Measurements from ENCODE around the gene SPECC1L.

The SPECC1L gene

DNA sequence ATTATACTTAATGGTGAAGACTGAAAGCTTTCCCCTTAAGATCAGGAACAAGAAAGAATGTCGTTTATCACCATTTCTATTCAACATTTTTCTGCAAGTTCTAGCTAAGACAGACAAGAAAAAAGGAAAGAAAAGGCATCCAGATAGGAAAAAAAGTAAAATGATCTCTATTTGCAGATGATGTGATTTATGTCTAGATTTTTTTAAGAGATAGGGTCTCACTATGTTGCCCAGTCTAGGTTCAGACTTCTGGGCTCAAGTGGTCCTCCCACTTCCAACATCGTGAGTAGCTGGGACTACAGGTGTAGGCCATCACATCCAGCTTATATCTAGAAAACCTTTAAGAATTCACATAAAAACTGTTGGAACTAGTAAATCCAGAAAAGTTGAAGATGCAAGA lies 105.4 kb downstream of the SPECC1L start:
- DNase-seq = no peak

DNA sequence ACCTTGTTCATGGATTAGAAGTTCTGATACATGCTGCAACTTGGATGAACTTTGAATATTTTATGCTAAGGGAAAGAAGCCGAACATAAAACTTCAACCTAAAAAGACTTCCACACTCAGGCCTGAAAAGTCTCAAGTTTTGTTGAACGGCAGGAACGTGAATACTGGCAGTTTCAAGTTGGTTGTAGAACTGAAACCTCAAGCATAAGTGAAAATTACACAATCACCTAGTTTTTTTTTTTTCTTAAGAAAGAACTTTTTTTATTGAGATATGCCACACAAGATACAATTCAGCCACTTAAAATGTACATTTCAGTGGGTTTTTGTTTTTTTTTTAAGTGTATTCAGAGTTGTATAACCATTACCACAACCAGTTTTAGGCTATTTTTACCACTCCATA lies 106.0 kb downstream of the SPECC1L start:
- no peak for DNase-seq

DNA sequence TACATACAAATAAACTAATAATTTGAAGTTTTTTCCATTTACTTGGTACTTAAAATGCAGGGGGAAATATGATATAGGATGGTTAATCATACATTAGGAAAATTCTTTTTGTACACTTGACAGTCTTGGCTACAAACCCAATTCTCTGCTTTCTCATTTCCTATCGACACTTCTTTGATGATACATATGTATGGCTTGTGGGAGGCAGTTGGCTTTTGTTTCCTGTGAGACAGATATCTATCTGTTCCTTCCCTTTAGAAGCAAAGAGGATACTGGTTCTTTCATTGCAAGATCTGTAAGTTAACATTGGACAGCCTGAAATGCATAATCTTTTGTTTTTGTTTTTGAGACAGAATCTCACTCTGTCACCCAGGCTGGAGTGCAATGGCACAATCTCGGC lies 108.9 kb downstream of the SPECC1L start:
- DNase-seq = no peak

DNA sequence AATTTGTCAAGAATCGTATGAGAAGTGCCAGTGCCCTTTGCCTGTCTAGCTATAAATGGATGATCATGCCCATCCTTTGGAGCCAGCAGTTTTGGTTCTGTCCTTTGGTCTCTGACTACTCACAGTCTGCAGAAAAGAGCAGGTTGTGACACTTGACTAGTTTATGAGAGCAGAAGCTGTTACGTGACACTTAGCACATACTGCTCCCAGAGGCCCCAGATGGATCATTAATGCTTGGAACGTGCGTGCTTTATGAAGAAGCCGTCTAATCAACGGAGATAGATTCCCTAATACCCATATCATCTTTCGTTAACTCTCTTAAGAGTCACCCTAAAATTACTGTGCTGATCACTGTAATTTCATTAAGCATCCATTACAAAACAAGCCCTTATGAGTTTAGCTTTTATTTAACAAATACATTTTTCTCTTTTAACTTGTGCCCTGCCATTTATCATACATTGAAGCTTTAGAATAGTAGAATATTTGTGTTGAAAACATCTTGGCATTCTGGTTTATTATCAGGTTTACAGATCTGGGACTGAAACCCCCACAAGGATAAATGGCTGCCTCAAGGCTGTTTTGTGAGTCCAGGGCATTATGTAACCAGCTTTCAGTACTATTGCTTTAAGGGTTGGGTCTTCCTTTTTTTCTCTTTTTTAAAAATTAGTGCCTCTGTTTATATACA lies 109.7 kb downstream of the SPECC1L start:
- DNase-seq = peak; percentile 63

DNA sequence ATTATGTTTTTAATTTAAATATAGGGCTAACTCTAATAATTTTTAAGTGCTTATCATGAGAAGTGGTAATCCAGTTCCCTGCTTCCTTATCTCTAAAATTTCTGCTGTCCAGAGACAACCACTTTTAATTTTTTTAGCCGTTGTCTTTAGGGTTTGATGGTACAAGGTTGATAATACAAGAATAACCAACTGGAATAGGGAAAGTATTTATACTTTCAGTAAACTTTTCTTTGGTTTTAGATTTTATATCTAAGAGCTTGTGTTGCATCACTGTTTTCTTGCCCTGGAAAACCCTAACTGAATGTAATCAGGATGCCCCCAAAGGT lies 110.2 kb downstream of the SPECC1L start:
- DNase-seq = no peak

DNA sequence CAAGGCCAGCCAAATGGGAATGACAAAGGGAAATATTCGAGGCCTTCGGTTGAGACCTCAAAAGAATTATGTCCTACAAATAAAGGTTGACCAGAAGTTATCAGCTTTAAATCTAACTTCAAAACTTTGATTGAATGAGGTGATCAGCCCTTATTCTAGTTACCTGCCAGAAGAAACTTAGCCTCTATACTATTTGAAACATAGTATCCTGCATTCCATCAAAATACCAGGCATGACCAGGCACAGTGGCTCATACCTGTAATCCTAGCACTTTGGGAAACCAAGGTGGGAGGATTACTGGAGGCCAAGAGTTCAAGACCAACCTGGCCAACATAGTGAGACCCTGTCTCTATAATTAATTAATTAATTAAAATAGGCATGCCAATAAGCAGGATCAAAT lies 112.4 kb downstream of the SPECC1L start:
- no peak for DNase-seq

DNA sequence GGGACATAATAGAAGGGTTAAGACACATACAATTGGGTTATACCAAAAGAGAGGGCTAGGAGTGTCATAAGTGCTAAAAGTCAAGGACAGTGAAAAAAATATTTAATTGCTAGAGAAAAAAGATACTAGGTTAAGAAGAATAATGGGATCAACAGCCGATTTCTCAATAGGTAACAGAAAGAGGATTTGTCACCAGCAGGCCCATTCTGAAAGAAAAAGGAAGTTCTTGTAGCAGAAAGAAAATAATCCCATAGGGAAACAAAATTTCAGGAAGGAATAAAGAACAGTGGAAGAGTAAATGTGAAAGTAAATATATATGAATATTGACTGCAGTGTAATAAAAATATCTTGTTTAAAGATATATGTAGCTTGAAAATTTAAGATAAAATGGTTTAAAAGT lies 113.5 kb downstream of the SPECC1L start:
- no peak for DNase-seq

DNA sequence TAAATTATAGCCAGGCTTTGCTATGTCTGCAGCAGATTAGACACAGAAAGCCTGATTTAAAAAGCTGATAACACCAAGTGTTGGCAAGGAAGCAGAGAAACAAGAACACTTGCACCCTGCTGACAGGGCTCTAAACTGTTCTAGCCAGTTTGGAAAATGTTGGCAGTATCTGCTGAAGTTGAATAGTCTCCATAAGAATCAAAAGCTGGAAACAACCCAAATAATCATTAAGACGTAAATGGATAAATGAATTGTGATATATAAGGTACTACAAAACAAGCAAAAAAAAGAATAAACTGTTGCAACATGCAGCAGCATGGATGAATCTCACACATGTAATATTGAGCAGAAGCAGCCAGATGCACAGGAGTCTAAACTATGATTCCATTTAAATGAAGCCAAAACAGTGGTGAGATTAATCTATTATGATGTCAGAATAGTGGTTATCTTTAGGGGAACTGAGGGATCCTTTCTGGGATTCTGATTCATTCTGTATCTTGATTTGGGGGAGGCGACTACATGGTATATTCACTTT lies 116.4 kb downstream of the SPECC1L start:
- no peak for DNase-seq

DNA sequence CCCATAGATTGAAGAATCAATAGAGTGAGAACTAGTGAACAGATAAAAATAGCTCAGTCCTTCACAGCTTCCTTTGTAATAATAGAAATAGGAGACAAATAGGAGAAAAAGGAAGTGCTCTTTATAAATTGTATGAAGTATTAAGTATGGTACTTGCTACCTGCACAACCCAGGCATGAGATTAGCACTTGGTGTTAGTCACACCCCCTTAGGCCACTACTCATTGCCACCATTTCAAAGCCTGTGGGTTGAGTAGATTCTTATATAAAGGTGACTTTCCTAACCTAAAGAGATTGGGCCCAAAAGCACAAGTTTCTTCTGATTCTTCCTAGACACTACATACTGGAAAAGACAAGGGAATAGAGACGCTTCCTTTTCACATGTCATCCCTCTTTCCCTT lies 119.0 kb downstream of the SPECC1L start:
- no peak for DNase-seq

DNA sequence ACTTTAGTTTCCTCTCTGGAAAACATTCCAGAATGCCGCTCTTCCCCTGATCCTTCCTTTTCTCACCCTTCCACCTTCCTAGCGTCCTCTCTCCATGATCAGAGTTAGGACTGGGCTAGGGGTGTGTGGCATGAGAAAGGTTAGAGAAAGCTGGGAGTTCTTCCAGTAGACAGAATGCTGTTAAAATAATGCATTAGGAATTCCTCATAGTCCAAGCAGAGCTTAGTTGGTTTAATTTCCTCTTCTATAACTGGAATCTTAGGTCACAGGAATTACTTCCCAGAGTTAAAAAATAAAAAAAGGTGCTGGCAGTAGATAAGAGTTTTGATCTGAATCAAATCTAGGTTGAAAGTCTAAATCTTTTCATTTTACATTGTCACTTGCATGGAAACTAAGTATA lies 119.5 kb downstream of the SPECC1L start:
- no peak for DNase-seq

DNA sequence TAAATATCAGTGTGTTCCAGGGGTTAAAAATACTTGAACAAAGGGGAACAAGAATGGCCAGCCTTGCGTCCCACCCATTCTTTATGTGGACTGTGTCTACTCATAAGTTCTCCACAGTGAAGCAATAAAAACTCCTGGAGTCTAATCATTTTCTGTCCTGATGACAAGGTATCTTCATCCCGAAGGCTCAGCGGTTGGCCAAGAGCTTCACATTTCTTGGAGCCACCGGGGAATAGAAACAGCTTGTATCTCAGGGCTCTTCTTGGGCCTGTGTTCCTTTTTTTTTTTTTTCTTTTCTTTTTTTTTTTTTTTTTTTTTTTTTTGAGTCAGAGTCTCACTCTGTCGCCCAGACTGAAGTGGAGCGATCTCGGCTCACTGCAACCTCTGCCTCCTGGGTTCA lies 119.9 kb downstream of the SPECC1L start:
- DNase-seq = no peak

DNA sequence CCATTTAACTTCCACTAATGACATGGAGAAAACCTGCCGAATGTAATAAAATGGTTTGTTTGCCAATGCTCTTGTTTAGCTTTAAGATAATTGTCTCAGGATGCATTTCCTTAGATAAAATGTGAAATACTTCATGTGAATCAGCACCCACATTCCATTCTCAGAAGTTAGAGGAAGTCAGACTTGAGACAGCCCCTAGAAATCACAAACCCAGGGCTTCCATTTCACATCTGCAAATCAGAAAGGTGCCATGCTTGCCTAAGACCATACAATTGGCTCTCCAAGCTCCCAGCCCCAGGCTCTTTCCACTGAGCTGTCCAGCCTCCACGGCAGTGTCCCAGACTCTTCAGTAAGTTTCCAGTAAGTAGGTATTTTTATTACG lies 121.2 kb downstream of the SPECC1L start:
- DNase-seq = no peak

DNA sequence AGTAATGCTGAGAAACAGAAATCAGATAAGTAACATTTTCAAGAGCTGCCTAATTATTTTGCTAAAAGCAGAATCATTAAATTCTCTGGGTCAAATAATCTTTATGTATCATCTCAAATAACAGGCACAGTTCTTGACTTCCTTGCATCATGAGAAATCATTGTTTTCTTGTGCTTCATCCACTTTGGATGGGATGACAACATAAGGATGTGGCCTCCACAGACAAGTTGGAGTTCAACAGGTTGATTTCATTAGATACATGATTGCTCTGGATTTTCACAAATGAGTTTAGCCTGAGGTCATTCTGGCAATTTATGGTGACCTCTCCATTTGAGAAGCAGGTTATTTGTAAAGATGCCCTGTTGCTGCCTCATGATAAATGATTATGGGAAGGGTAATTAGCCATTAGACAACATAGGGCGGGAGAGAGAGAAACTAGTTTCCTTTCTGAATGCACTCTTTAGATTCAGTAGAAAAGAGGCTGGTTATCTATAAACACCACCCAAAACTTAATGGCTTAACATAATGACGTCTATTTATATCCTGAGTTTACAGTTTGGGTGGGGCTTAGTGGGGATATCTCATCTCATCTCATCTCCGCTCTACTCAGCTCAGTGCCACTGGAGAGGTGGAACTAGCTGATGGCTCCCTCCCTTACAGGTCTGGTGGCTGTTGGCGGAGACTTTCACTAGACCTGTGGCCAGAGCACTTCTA lies 121.7 kb downstream of the SPECC1L start:
- no peak for DNase-seq

DNA sequence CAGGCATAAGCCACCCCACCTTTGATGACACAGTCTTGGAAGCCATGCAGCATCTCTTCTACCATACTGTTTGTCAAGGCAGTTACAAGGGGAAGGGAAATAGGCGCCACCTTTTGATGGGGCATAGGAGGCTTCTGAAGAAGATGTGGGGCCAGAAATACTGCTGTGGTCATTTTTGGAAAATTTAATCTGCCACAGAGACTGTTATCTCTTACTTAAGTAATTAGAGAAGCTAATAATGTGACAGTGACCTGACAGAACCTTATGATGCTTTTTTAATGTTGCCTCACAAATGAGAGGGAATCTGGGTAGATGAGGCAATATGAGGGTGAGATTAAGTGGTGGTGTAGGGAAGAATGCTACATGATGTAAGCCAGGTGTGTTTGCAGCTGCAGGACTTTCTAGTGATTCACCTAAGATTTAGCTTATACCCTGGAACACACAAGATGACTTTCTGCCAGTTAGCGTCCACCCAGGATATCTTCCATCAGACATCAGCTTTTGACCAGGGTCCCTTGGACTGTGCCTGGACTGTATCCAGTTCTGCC lies 122.5 kb downstream of the SPECC1L start:
- DNase-seq = no peak

DNA sequence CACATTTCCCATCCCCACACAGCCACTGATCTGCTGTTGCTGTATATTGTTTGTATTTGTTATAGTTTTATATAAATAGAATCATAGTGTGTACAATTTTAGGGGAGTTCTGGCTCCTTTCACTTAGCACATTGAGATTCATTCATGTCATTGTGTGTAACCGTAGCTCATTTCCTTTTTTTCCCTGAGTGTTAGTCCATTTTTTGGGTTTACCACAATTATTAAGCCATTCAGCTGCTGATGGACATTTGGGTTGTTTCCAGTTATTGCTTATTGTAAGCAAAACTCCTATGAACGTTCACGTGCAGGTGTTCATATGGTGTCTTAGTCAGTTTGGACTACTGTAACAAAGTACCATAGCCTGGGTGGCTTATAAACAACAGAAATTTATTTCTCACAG lies 123.2 kb downstream of the SPECC1L start:
- DNase-seq = no peak

DNA sequence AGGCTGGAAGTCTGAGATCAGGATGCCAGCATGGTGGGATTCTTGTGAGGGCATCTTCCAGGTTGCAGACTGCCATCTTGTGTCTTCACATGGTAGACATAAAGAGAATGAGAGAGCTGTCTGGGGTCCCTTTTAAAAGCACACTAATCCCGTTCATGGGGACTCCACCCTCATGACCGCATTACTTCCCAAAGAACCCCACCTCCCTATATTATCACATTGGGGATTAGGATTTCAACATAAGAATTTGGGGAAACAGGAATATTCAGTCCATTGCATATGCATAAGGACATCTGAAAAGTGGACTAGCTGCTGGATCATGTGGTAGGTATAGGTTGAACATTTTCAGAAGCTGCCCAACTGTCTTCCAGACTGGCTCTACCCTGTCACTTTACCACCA lies 123.6 kb downstream of the SPECC1L start:
- DNase-seq = no peak

DNA sequence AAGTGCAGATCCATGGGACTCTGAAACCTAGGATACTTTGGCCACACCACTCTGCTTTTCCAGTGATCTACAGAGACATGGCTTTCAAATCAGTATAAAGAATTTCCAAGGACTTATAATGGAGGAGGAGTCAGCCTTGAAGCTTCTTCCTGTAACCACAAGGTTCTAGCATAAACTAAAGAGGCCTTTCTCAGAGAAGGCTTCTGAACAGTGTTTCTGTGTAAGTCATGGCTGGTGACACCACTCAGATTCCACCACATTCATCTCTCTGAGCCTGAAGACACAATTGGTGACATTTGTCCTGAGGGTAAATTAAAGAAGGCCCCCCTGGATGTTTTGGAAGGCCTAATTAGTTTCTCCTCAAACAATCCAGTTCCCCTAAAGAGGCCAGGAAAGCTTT lies 127.8 kb downstream of the SPECC1L start:
- no peak for DNase-seq

DNA sequence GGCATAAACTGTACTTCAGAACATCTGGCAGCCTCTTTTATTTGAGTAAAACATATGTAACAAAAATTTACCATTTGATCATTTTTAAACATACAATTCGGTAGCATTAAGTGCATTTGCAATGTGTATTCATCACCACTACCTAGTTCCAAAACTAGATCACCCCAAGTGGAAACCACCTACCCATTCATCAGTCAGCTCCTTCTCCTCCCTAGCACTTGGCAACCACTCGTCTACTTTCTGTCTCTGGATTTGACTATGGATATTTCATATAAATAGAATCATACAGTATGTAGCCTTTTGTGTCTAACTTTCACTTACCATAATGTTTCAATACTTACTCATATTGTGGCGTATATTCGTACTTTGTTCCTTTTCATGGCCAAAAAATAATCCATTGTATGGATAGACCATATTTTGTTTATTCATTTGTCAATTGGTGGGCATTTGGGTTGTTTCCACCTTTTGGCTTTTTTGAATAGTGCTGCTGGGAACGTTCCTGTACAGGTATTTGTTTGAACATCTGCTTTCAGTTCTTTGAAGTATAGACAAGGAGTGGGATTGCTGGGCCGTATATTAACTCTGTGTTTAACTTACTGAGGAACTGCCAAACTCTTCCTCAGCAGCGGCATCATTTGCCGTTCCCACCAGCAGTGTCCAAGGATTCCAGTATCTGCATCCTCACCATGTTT lies 129.5 kb downstream of the SPECC1L start:
- no peak for DNase-seq

DNA sequence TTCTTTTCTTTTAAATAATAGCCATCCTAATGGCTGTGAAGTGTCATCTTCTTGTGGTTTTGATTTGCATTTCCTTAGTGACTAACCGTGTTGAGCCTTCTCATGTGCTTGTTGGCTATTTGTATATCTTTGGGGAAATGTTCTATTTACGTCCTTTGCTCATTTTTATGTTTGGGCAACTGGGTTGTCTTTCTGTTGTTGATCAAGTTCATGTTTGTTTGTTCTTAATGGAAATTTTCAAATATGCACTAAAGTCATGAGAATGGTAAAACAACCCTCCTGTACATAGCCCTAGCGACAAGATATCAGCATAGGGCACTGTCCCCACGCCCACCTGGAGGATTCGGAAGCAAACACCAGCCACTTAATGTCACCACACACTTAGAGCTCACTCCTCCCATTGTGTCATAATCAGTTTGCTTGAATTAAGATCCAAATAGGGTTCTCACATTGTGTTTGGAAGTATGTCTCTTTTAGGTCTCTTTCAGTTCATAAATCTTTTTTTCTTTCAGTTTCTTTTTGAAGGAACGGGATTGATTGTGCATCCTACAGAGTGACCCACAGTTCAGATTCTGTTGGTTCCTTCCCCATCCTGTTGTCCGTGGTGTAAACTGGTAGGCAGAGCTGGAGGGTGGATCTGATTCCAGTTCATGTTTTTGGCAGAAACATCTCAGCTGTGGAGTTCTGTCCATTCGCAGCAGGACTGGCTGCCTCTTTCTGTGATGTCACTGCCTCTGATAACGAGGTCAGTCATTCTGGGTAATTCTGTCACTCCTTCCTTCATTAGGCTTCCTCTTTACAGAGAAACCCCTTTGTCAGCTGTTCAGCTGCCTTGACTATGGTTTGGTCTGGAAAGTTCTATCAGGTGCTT lies 130.3 kb downstream of the SPECC1L start:
- no peak for DNase-seq

DNA sequence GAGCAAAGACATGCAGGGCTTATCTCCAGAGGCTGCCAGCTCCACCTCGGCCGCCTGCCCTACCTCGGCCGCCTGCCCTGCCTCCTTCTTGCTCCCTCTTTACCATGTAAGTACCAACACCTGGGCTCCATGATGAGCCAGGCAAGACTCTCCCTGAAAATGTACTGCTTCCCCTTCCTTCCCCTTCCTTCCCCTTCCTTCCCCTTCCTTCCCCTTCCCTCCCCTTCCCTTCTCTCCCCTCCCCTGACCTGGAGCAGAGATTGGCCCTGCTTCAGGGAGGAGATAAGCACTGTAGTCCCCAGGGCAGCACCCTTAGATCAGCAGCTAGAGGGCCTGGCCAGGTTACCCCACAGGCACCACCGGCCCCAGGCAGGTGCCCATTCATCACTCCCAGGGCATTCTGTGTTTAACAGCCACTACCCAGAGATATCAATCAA lies 131.3 kb downstream of the SPECC1L start:
- DNase-seq = no peak

DNA sequence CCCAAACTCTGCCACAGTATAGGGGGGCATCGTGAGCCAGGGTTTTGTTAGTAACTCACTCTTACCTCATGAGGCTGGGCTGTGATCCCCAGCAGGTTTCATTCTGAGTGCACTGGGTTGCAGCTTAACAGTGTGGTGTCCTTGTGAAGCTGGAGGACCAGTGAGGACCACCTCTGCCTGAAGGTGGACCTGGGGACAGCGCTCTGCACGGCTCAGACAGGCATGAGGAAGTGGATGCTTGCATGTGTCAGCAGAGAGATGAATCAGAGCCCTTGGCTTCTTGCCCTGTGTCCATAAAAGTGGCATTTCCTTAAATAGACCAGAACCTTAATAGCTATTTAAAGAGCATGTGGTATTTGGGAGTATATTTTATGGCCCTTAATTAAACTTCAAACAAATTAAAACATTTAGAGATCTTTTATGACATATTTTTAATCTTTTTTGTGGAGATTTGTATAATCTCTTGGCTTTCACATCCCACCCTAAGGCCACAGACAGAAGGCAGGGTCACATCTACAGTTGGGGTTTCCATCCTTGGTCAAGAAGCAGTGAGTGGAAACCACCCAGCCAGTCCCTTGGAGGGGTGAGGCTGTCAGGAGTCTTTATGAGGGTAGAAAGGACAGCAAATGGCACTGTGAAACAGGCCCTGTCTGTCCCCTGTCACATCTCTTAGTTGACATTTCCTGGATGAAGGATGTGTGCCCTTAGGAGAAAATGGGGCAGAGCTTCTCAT lies 132.0 kb downstream of the SPECC1L start:
- no peak for DNase-seq

DNA sequence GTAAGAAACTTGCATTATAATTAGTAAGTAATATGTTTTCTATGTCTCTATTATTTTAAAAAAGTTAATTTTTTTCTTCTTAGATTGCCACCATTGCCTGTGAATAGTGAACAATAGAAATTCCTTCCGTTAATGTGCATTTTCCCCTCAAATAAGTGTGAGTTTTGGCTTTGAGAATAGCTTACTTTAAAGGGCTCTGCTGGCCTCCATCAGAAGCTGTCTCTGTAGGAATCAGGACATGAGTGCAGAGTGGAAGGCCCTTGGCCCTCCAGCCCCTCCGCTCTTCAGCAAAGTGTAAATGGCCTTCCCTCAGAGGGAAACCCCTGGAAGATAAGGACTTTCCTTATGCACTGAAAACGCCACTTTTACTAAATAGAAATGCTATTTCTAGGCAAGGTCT lies 132.7 kb downstream of the SPECC1L start:
- DNase-seq = no peak

All from DMS 273 treated with DMSO at 0.1 percent for 48 hours (cell line).